Peyer's patch (tissue), 4 donors: ENCODE data around the gene SSC4D. TPM values are rescaled to one million over a fixed set of nuclear protein-coding genes. Genes with fewer than 3 reads are reported as not detected.
"Not testable (repeated sequence)": the region's sequence is repeated elsewhere in the genome, so short reads cannot be mapped to it uniquely, and the experiment has no call there.

Experiments used
- DNase-seq, 3 donors: peaks; one replicate each; pipeline ENCODE4 v3.0.0-alpha.2; 2017 to 2019
- H3K27ac ChIP-seq, 4 donors: fragments of 200-600 bp; sonication (generic); one replicate each; pipeline ENCODE4 v1.5.1; 2016 to 2019
- H3K27me3 ChIP-seq, 2 donors: fragments of 200-600 bp; sonication (generic); one replicate each; pipeline ENCODE4 v1.5.1; 2019
- H3K36me3 ChIP-seq, 3 donors: fragments of 200-600 bp; sonication (generic); one replicate each; pipeline ENCODE4 v1.5.1; 2016 to 2019
- H3K4me1 ChIP-seq, 4 donors: fragments of 200-600 bp; sonication (generic); one replicate each; pipeline ENCODE4 v1.5.1; 2016 to 2019
- H3K4me3 ChIP-seq, 4 donors: fragments of 200-600 bp; sonication (generic); 1 replicate in 3 of 4; 2 replicates in 1 of 4; pipeline ENCODE4 v1.5.1; 2016 to 2019; ENCODE audit warnings: mild to moderate bottlenecking in 1 of 4
- H3K9me3 ChIP-seq, 4 donors: fragments of 200-600 bp; sonication (generic); one replicate each; pipeline ENCODE4 v1.5.1; 2016 to 2019; ENCODE audit warnings: mild to moderate bottlenecking in 1 of 4
- CTCF ChIP-seq, 6 experiments: fragments of 450-650 bp in 4 of 6; fragments of 200-600 bp in 2 of 6; sonication (generic) in 1 of 6; IDR thresholded peaks; one replicate each; pipeline ENCODE4 v1.5.1; 2017 to 2019; ENCODE audit warnings: antibody characterized with exemption in 6 of 6, mild to moderate bottlenecking in 3 of 6, moderate library complexity in 1 of 6
- POLR2A ChIP-seq, 2 donors: fragments of 450-650 bp; IDR thresholded peaks; one replicate each; pipeline ENCODE4 v1.5.1; 2017; ENCODE audit warnings: antibody characterized with exemption in 2 of 2, mild to moderate bottlenecking in 2 of 2, moderate library complexity in 2 of 2
- total RNA-seq, 4 donors: library from RNA; depleted of rRNA; stranded (reverse); fragments of >200 nt; gene quantifications; one replicate each; pipeline ENCODE4 v1.1.0, GENCODE V29; 2016

The SSC4D gene
- total RNA-seq, 4 donors from 2014 or later = 2.8 TPM; not detected in 3

- no peak overlapping the region for H3K27ac ChIP-seq
- no peaks in the 10 kb centered on the region for H3K9me3 ChIP-seq
- H3K27me3 ChIP-seq = no peaks in the 10 kb centered on the region
- no peak overlapping the region for H3K4me3 ChIP-seq
- no peaks in the 10 kb centered on the region for H3K36me3 ChIP-seq
- no peak for TF ChIP-seq POLR2A (IDR thresholded peaks at IDR 0.05)
- TF ChIP-seq CTCF (IDR thresholded peaks at IDR 0.05) = no peak
- DNase-seq = no peak
- H3K4me1 ChIP-seq = peaks cover 0 to 19% (median 7%) of the 10 kb centered on the region in 4 donors
Observed at GRCh38 chr7:76394957-76395356, 14.5 kb downstream of the SSC4D start.

GRCh38 chr7:76393116-76394031 lies 16.1 kb downstream of the SSC4D start:
- TF ChIP-seq CTCF (IDR thresholded peaks at IDR 0.05) (peak in 1 of 6 experiments; percentile 23), POLR2A (IDR thresholded peaks at IDR 0.05) (peak; percentile 55 to 78)
- no peaks in the 10 kb centered on the region for H3K27me3 ChIP-seq
- peak; percentile 92 to 97 (median 96) for DNase-seq

GRCh38 chr7:76392531-76393115 lies 16.9 kb downstream of the SSC4D start:
- no peak for TF ChIP-seq POLR2A (IDR thresholded peaks at IDR 0.05)
- no peak for TF ChIP-seq CTCF (IDR thresholded peaks at IDR 0.05)
- Histone ChIP-seq H3K36me3 (no peaks in the 10 kb centered on the region), H3K27ac (peak overlapping the region; percentile 84 to 89 (median 85)), H3K4me3 (peak overlapping the region; percentile 65 to 82 (median 68)), H3K27me3 (no peaks in the 10 kb centered on the region), H3K9me3 (no peaks in the 10 kb centered on the region), H3K4me1 (peaks cover 0 to 20% (median 6%) of the 10 kb centered on the region in 4 donors)
- DNase-seq = no peak

More at GRCh38 chr7:76393116-76394031, 16.1 kb downstream of the SSC4D start:
- Histone ChIP-seq H3K4me1 (peaks cover 0 to 22% (median 7%) of the 10 kb centered on the region in 4 donors), H3K27ac (peak overlapping the region; percentile 84 to 89 (median 85)), H3K36me3 (no peaks in the 10 kb centered on the region), H3K4me3 (peak overlapping the region; percentile 65 to 82 (median 68)), H3K9me3 (no peaks in the 10 kb centered on the region)

- TF ChIP-seq CTCF (IDR thresholded peaks at IDR 0.05) (no peak), POLR2A (IDR thresholded peaks at IDR 0.05) (no peak)
- Histone ChIP-seq H3K36me3 (no peaks in the 10 kb centered on the region), H3K4me3 (no peak overlapping the region), H3K27me3 (no peaks in the 10 kb centered on the region), H3K9me3 (no peaks in the 10 kb centered on the region), H3K4me1 (peaks cover 0 to 14% (median 2%) of the 10 kb centered on the region in 4 donors), H3K27ac (no peak overlapping the region)
- DNase-seq = no peak
Observed at GRCh38 chr7:76390092-76390491, 19.4 kb downstream of the SSC4D start.

GRCh38 chr7:76387789-76388188 lies 21.7 kb downstream of the SSC4D start:
- not testable (repeated sequence) for H3K4me3 ChIP-seq, H3K4me1 ChIP-seq, H3K27me3 ChIP-seq, H3K9me3 ChIP-seq, H3K27ac ChIP-seq, H3K36me3 ChIP-seq, DNase-seq
